ENCODE measurements around the gene TRPV2.

TRPV2 gene

DNA sequence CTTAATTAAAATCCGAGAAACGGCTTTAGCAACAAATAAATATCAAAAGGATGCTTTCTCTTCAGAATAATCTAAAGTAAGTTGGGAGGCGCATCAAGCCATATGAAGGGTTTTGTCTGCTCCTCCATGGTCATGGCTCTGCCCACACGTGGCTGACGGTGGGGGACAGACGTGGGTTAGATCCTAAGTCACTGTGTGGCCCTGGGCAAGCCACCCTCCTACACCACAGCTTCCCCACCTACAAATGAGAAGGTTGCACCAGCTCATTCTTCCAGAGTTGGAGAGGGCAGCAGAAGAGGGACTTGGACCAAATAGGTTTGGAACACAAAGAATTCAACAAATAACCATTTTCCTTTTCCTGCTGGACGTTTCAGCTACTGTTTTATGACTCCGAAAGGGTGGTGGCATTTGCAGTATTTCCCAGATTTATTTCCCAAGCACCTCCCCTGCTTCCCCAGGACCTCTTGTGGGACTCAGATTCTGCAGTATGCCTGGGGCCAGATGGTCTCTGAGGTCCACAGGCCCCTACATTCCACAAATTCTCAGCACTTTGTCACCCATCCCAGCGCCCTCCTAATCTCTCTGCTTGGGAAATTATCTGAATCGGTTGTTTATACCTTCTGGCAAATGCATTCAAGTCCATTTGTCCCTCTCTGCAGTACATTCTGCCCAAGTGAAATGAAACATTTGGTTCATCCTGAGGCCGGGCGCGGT is 58.8 kb downstream of the TRPV2 start:
- no peak for DNase-seq (ENCODE audit: low spot score)

DNA sequence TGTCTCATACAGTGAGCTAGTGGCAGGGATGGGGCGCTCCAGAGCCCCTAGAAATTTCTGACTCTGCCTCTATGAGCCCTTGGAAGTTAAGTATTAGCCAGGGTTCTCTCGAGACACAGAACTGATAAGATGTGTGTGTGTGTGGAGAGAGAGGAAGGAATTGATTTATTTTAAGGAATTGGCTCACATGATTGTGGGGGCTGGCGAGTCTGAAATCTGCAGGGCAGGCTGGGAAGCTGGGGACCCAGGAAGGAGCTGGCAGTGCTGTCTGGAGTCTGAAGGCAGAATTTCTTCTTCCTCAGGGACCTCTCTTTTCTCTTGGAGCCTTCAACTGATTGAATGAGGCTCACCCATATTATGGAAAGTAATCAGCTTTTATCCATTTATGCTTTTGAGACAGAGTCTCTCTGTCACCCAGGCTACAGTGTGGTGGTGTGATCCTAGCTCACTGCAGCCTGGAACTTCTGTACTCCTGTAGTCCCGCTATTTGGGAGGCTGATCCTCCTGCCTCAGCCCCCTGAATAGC is 59.9 kb downstream of the TRPV2 start:
- DNase-seq (ENCODE audit: low spot score) = no peak

DNA sequence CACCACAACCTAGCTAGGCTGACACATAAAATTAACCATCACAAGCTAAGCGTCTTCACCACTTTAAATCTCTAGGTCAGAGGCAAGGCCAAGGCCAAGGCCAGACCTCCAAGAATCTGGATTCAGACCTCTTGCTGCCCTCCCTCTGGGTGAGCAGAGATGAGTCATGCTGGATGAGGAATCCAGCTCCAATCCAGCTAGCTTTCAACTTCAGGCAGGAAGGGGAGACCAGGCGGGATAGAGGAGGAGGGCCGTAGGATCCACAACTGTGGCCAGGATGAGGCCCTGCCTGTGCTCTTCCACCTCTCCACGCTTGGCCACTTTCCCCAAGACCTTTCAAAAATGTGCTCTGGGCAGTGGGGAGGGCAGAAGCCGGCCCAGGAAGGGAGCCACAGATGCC is 61.9 kb downstream of the TRPV2 start:
- DNase-seq (ENCODE audit: low spot score) = no peak

DNA sequence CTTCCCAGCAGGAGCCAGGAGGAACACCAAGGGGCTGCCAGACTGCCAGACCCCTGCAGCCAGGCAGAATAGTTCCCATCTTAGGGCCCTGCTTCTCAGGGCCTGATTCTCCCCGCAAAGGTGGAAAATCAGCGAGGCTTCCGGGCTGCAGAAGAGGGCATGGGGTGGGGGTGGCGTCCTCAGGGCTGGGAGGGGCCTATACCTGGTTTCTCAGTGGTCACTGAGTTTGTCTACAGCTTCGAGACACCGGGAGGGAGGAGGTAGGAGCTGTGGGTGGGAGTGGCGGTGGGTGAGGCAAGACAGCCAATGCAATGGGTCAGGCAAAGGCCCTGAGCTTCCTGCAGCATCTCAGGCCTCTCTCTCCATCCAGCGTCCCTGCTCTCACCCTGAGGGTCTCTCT is 62.3 kb downstream of the TRPV2 start:
- no peak for DNase-seq (ENCODE audit: low spot score)

DNA sequence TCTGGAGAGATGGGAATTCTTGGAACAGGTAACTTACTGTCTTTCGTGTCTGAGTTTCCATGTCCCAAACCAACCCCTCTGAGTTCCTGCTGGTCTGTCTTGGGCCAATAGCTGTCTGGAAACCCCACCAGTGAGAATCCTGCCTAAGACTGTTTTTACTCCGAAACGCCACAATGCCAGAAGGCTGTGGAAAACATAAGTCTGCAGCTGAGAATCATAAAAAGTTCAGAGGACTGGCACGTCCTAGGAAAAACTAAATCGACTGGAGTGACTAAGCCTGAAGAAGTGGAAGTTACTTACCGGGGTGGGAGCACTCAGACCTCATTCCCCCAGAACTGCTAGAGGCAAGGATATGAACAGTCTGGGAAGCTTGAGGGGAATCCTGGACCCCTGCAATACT is 63.3 kb downstream of the TRPV2 start:
- DNase-seq (ENCODE audit: low spot score) = no peak

DNA sequence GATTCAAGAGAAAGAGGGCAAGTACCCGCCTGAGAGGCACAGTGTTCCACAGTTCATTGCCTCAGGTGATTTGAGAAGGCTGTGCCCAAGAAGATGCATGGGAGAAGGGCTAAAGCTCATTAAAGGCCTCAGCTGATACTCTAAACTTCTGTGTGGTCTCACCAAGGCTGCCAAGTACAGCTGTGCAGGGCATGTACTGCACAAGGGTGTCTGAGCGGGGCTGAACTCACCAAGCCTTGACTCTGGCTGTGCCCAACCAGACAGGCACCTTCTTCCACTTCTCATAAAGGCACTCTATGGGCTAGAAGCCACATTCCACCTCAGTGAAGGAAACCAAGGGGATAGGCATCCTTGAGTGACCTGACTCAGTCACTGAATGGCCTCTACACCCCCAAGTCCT is 63.9 kb downstream of the TRPV2 start:
- DNase-seq (ENCODE audit: low spot score) = no peak

DNA sequence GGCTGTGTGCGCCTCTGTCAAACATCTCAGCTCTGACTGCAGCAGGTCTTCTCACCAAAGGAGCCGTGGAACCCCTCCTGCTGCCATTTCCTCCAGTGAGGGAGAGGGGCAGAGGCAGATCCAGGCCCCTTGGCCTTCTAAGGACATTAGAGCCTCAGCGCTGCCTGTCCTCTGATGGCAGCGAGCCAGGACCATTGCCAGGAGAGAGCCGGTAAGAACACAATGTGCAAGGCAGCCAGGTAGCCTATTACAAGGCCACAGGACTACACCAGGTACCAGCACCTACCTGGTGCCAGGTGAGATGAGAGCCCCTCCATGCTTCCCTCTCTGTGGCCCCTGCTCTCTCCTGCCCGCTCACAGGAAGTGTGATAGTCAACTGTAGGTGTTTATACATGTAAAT is 65.6 kb downstream of the TRPV2 start:
- no peak for DNase-seq (ENCODE audit: low spot score)

DNA sequence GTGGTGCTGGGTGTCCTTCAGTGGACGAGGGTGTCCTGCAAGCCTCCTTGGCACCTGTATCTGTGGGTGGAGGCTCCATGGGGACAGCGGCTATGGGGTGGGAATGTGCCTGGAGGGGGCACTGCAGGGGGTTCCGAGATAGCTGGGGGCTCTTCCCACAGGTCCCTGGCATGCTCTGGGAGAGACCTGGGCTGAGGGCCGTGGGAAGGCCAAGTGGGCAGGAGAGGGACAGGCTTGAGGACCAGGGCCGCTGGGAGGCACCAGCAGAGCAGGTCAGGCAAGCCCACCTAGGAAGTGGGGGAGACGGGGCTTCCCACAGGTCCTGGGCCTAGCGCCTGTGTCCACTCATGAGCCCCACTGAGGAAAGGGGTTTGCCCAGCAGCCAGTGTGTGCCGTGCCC is 66.9 kb downstream of the TRPV2 start:
- no peak for DNase-seq (ENCODE audit: low spot score)

DNA sequence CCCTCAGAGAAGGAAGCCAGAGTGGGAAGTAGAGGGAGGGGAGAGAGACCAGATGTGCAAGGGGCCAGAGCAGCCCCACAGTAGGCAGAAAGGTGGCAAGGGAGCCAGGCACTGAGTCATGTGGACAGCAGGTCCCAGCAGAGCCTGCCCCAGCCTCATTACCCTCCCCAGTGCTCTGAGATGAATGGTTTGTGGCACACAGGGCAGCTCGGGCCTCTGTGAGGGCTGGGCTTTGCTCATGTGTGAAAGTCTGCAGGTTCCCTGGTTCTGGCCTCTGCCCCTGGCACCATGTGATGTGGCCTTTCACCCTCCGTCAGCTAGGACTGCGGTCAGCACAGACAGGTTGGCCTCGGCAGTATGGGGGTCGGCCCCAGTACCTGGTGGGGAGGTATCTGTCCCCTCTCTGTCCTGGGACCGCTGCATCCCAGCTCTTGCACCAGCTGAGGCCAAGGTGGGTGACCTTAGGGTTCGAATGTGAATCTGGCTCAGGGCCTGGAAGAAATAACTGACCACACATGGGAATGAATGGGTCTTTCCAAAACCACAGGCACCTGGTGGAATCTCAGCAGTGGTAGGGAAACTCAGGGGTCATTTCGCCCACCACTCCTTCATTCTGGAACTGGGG is 67.8 kb downstream of the TRPV2 start:
- no peak for DNase-seq (ENCODE audit: low spot score)

DNA sequence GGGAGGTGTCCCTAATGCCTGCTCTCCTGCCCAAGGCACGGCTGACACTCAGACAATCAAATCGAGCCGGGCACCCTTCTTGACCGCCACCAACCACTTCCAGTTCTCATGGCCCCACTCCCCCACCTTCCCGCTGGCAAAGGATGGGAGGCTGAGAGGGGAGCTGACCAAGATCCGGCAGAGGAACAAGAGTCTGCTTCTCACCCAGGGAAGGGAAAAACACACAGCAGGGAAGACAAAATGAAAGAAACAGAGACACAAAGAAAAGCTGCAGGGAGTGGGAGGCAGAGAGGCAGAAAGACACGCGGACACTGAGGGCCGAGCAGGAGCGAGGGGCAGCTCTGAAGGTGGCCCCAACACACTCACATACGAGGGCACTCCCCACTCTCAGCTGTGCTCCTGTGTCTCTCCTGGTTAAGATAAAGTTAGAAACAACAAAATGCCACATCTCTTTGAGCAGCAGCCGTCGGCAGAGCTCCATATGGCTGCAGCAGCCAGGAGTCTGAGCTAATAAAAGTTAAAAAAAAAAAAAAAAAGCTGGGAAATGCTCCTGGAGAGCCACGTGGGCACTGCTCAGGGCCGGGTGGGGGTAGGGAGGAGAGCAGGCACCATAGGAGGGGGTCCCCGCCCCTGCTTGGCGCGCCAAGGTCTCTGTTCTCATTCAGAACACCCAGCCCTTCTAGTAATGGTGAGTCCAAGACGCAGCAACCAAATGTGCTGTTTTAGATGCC is 69.2 kb downstream of the TRPV2 start:
- DNase-seq (ENCODE audit: low spot score) = no peak

Data from left forelimb (tissue), 1 donor.